ENCODE results near the gene ABLIM2. TPM values are rescaled to one million over a fixed set of nuclear protein-coding genes. Genes with fewer than 3 reads are reported as not detected.

The ABLIM2 gene
- total and polyA plus RNA-seq, 2 of the 8 experiments (the other 6 are each of a cell fraction or from before 2014, with no cell fraction given) = 2.8 to 3.0 TPM

DNA sequence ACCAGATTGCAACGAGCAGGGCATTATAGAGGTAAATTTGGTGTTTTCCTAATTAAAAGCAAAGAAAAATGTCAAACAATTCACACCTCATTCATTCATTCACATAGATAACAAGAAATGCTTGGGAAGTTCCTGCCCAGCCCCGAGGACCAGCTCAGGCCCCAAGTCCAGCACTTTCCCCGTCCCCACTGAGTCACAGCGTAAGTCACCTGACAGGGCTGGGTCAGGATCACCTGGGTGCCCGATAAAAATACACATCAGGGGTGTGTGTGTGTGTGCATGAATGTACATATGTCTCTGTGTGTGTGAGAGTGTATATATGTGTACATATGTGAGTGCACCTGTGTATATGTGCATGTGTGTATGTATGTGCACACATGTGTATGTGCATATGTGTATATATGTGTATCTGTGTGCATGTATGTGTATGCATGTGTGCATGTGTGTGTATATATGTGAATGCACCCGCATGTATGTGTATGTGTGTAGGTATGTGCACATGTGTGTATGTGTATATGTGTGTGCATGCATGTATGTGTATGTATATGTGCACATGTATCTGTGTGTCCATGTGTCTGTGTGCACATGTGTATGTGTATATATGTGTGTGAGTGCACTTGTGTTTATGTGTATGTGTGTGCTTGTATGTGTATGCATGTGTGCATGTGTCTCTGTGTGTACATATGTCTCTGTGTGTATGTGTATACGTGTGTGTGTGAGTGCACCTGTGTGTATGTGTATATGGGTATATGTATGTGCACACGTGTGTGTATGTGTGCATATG lies 21.9 kb upstream of the ABLIM2 start (continued):
- no peak for TF ChIP-seq CBX5 (IDR thresholded peaks at IDR 0.05; ENCODE audit: low read depth, low read length)
- no peak for TF ChIP-seq RFX5 (IDR thresholded peaks at IDR 0.05; ENCODE audit: borderline replicate concordance, low read depth, low read length)
- TF ChIP-seq SAP30 (IDR thresholded peaks at IDR 0.05; ENCODE audit: insufficient read depth, insufficient replicate concordance, low read length) = no peak
- TF ChIP-seq, protein P1, sequence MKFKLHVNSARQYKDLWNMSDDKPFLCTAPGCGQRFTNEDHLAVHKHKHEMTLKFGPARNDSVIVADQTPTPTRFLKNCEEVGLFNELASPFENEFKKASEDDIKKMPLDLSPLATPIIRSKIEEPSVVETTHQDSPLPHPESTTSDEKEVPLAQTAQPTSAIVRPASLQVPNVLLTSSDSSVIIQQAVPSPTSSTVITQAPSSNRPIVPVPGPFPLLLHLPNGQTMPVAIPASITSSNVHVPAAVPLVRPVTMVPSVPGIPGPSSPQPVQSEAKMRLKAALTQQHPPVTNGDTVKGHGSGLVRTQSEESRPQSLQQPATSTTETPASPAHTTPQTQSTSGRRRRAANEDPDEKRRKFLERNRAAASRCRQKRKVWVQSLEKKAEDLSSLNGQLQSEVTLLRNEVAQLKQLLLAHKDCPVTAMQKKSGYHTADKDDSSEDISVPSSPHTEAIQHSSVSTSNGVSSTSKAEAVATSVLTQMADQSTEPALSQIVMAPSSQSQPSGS (IDR thresholded peaks at IDR 0.05; ENCODE audit: low read length) = no peak
- no peak for TF ChIP-seq RXRA (IDR thresholded peaks at IDR 0.05; ENCODE audit: insufficient read depth, low read depth, low read length)
- no peak for TF ChIP-seq ZNF274 (IDR thresholded peaks at IDR 0.05; ENCODE audit: borderline replicate concordance, extremely low read depth, low read length)
- no peak for TF ChIP-seq HDAC2 (IDR thresholded peaks at IDR 0.05; ENCODE audit: borderline replicate concordance in 1 of 2, low read depth in 2 of 2, low read length in 2 of 2)
- no peak for TF ChIP-seq FOSL1 (IDR thresholded peaks at IDR 0.05; ENCODE audit: insufficient read depth, low read depth, low read length)

All from H1 (cell line).